ENCODE measurements around the gene CTU2. TPM values are rescaled to one million over a fixed set of nuclear protein-coding genes. Genes with fewer than 3 reads are reported as not detected.

Gene CTU2
- total RNA-seq, 1 experiment from 2014 or later, result 39.4 TPM

DNA sequence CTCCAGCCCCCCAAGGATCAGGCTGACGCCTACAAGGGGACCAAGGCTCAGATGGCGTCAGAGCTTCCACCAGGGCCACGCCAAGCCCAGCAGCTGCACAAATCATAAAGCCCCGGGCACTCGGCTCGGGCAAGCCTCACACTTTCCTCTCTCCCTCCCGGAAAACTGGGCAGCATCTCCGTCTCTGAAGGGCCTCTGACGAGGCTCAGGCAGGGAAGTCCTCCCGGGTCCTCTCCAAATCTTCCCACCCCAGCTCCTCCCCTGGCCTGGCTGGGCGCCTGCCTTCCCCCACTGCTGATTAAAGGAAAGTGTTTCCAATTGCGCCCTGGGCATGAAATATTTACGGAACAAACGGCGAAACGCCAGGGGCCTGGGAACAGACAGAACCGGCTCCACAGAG lies 40.2 kb downstream of the CTU2 start:
- H3K27ac ChIP-seq (ENCODE audit: low read length), result no peak overlapping the region
- CTCF ChIA-PET, result interaction anchor here (0.6 kb wide), 1 partner anchor 48 kb away, joined by 3 read pairs; no protein-coding TSS in a partner anchor
- H3K27me3 ChIP-seq (ENCODE audit: low read length), result no peaks in the 10 kb centered on the region
- BruUV-seq (replicated peaks), result no TSS peak
- H3F3A ChIP-seq (ENCODE audit: low read length, unreplicated experiment), result no peaks in the 10 kb centered on the region
- H2AFZ ChIP-seq (ENCODE audit: low read length), result no peak overlapping the region
- H3K79me2 ChIP-seq (ENCODE audit: low read length), result 0 out of 2 replicates have a peak, but pooled peaks cover 7% of the 10 kb centered on the region
- H4K20me1 ChIP-seq (ENCODE audit: low read length), result no peaks in the 10 kb centered on the region
- ATAC-seq (no peak), DNase-seq (no peak)
- no peak overlapping the region for H3K4me2 ChIP-seq (ENCODE audit: low read length)
- no peaks in the 10 kb centered on the region for H3K4me1 ChIP-seq (ENCODE audit: insufficient read depth, low read length)
- no peak overlapping the region for H3K4me3 ChIP-seq (ENCODE audit: low read length)
- intact Hi-C loops (cut with micrococcal nuclease), result no loop called here
- POLR2A ChIA-PET (ENCODE audit: unreplicated experiment), result no interaction called here
- no peak overlapping the region for H3K9ac ChIP-seq (ENCODE audit: low read length)
- no peaks in the 10 kb centered on the region for H3K36me3 ChIP-seq (ENCODE audit: low read depth, low read length)
- no peaks in the 10 kb centered on the region for H3K9me3 ChIP-seq (ENCODE audit: low read length)
- no peaks in the 10 kb centered on the region for H3K9me2 ChIP-seq (replicated peaks; ENCODE audit: low read length)
- TF ChIP-seq EZH2phosphoT487 (IDR thresholded peaks at IDR 0.05; ENCODE audit: borderline replicate concordance, low read length) (no peak), EZH2 (IDR thresholded peaks at IDR 0.05; ENCODE audit: low read length, unreplicated experiment) (no peak)
- TF ChIP-seq, protein P1, sequence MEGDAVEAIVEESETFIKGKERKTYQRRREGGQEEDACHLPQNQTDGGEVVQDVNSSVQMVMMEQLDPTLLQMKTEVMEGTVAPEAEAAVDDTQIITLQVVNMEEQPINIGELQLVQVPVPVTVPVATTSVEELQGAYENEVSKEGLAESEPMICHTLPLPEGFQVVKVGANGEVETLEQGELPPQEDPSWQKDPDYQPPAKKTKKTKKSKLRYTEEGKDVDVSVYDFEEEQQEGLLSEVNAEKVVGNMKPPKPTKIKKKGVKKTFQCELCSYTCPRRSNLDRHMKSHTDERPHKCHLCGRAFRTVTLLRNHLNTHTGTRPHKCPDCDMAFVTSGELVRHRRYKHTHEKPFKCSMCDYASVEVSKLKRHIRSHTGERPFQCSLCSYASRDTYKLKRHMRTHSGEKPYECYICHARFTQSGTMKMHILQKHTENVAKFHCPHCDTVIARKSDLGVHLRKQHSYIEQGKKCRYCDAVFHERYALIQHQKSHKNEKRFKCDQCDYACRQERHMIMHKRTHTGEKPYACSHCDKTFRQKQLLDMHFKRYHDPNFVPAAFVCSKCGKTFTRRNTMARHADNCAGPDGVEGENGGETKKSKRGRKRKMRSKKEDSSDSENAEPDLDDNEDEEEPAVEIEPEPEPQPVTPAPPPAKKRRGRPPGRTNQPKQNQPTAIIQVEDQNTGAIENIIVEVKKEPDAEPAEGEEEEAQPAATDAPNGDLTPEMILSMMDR (conservative IDR thresholded peaks at IDR 0.05; ENCODE audit: low read depth, low read length), result no peak

DNA sequence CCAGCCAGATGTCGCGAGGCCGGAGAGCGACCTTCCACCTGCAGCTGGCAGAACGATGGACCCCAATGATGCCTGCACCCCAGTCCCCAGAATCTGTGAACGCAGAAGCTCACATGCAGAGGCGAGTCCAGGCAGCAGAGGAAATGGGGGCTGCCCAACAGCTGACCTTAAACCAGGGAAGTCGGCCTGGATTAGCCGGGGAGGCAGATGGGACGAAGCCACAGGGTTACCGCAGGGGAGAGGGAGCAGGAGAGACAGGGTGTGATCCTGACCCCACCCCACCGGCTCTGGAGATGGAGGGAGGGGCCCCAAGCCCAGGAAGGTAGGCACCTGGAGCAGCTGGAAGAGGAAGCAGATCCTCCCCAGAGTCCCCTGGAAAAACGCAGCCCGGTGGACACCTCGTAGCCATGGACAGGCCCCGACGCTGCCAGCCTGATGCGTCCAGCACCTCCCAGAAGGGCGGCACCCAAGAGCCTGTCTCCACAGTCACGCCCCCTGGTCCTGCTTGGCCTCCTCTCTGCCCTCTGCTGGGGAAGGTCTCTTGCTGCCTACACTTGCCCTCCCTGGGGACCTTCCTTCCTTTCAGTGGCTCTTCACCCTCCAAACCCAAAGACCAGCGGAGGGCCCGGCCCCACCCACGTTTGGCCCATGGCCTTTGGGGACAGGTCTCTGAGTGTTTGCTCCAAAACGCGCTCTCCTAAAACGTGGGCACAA lies 41.4 kb downstream of the CTU2 start:
- H3K9me3 ChIP-seq (ENCODE audit: low read length), result no peaks in the 10 kb centered on the region
- no peaks in the 10 kb centered on the region for H4K20me1 ChIP-seq (ENCODE audit: low read length)
- intact Hi-C loops (cut with micrococcal nuclease), result no loop called here
- ChIA-PET POLR2A (ENCODE audit: unreplicated experiment) (no interaction called here), CTCF (no interaction called here)
- no peaks in the 10 kb centered on the region for H3K36me3 ChIP-seq (ENCODE audit: low read depth, low read length)
- no peaks in the 10 kb centered on the region for H3K4me1 ChIP-seq (ENCODE audit: insufficient read depth, low read length)
- no peaks in the 10 kb centered on the region for H3F3A ChIP-seq (ENCODE audit: low read length, unreplicated experiment)
- no peak overlapping the region for H3K4me2 ChIP-seq (ENCODE audit: low read length)
- peaks cover 15% of the 10 kb centered on the region; the same call in 1 of the 2 replicates for H3K79me2 ChIP-seq (ENCODE audit: low read length)
- no peak overlapping the region for H2AFZ ChIP-seq (ENCODE audit: low read length)
- no peaks in the 10 kb centered on the region for H3K9me2 ChIP-seq (replicated peaks; ENCODE audit: low read length)
- no peak overlapping the region for H3K27ac ChIP-seq (ENCODE audit: low read length)
- H3K9ac ChIP-seq (ENCODE audit: low read length), result no peak overlapping the region
- peak; percentile 54 for DNase-seq
- H3K27me3 ChIP-seq (ENCODE audit: low read length), result no peaks in the 10 kb centered on the region
- ATAC-seq, result peak; percentile 57
- no peak overlapping the region for H3K4me3 ChIP-seq (ENCODE audit: low read length)
- no TSS peak for BruUV-seq (replicated peaks)
- TF ChIP-seq, protein P1 (conservative IDR thresholded peaks at IDR 0.05; ENCODE audit: low read depth, low read length), result peak; percentile 66
- TF ChIP-seq EZH2phosphoT487 (IDR thresholded peaks at IDR 0.05; ENCODE audit: borderline replicate concordance, low read length), result no peak

DNA sequence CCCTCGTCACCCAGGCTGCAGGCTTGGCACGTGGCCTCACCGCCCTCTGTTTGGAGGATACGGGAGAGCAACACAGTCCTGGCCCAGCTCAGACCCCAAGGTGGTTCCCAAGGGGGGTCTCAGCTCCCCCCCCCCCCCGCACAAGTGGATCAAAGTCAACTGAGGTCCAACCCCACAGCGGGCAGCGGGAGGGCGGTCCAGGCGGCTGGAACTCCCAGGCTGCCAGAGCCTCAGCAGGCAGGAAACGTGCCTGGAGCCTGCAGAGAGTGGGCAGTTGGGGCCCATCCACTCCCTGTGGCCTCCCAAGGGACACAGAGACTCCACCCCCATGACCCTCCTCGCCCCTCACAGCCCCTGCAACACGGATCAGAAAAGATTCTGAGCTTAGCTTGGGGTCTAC lies 42.1 kb downstream of the CTU2 start:
- H3K9ac ChIP-seq (ENCODE audit: low read length), result no peak overlapping the region
- CTCF ChIA-PET, result interaction anchor here (0.6 kb wide), 1 partner anchor 36 kb away, joined by 3 read pairs; no protein-coding TSS in a partner anchor

More for the DNA sequence above, 42.1 kb downstream of the CTU2 start:
- ATAC-seq, result no peak
- 0 out of 2 replicates have a peak, but pooled peaks cover under 1% of the 10 kb centered on the region for H4K20me1 ChIP-seq (ENCODE audit: low read length)
- no peaks in the 10 kb centered on the region for H3K4me1 ChIP-seq (ENCODE audit: insufficient read depth, low read length)
- H2AFZ ChIP-seq (ENCODE audit: low read length), result no peak overlapping the region
- no peaks in the 10 kb centered on the region for H3K27me3 ChIP-seq (ENCODE audit: low read length)
- no peak overlapping the region for H3K4me2 ChIP-seq (ENCODE audit: low read length)
- POLR2A ChIA-PET (ENCODE audit: unreplicated experiment), result no interaction called here
- intact Hi-C loops (cut with micrococcal nuclease), result no loop called here
- H3F3A ChIP-seq (ENCODE audit: low read length, unreplicated experiment), result no peaks in the 10 kb centered on the region
- no peaks in the 10 kb centered on the region for H3K9me2 ChIP-seq (replicated peaks; ENCODE audit: low read length)
- H3K79me2 ChIP-seq (ENCODE audit: low read length), result peaks cover 17% of the 10 kb centered on the region
- no peak overlapping the region for H3K27ac ChIP-seq (ENCODE audit: low read length)
- TF ChIP-seq EZH2phosphoT487 (IDR thresholded peaks at IDR 0.05; ENCODE audit: borderline replicate concordance, low read length), result no peak
- TF ChIP-seq, protein P1 (conservative IDR thresholded peaks at IDR 0.05; ENCODE audit: low read depth, low read length), result no peak
- TF ChIP-seq EZH2 (IDR thresholded peaks at IDR 0.05; ENCODE audit: low read length, unreplicated experiment), result no peak
- H3K9me3 ChIP-seq (ENCODE audit: low read length), result no peaks in the 10 kb centered on the region
- no peak overlapping the region for H3K4me3 ChIP-seq (ENCODE audit: low read length)
- BruUV-seq (replicated peaks), result no TSS peak
- DNase-seq, result no peak
- no peaks in the 10 kb centered on the region for H3K36me3 ChIP-seq (ENCODE audit: low read depth, low read length)
